Thoracic aorta (tissue), 2 donors: ENCODE data around the gene FAM13A. TPM values are rescaled to one million over a fixed set of nuclear protein-coding genes. Genes with fewer than 3 reads are reported as not detected.

Experiments used
- ATAC-seq: fragments of 150-250 bp; one replicate; pipeline ENCODE4 v1.8.0; 2017; ENCODE audit warnings: low read depth; ENCODE audit not compliant: insufficient number of reproducible peaks, low FRiP score
- DNase-seq: peaks from one replicate; pipeline ENCODE4 v3.0.0-alpha.2; 2020; ENCODE audit warnings: low spot score
- H3K27ac ChIP-seq, 2 donors: fragments of 200-600 bp; sonication (generic); 1 replicate in 1 of 2; 2 replicates in 1 of 2; pipeline ENCODE4 v1.5.1; 2016; ENCODE audit warnings: mild to moderate bottlenecking in 2 of 2, moderate library complexity in 2 of 2
- H3K27me3 ChIP-seq: fragments of 200-600 bp; sonication (generic); replicated peaks from 2 replicates; pipeline ENCODE4 v1.6.0; 2016; ENCODE audit warnings: mild to moderate bottlenecking; ENCODE audit not compliant: insufficient read depth
- H3K36me3 ChIP-seq: fragments of 200-600 bp; sonication (generic); one replicate; pipeline ENCODE4 v1.5.1; 2016
- H3K4me1 ChIP-seq, 2 donors: fragments of 200-600 bp; sonication (generic); 1 replicate in 1 of 2; 2 replicates in 1 of 2; pipeline versions ENCODE4 v1.5.1 to v1.6.0; 2016; ENCODE audit warnings: low read depth in 2 of 2, mild to moderate bottlenecking in 1 of 2; ENCODE audit not compliant: control insufficient read depth in 1 of 2
- H3K4me3 ChIP-seq: fragments of 200-600 bp; sonication (generic); 2 replicates; pipeline ENCODE4 v1.5.1; 2016; ENCODE audit warnings: mild to moderate bottlenecking
- H3K9me3 ChIP-seq: fragments of 200-600 bp; sonication (generic); 2 replicates; pipeline ENCODE4 v1.5.1; 2016
- total RNA-seq, 2 donors: library from RNA; depleted of rRNA; stranded (reverse); fragments of >200 nt; gene quantifications; one replicate each; pipeline versions ENCODE4 v1.1.0 to v1.2.3, GENCODE V29; 2016
- TF ChIP-seq, protein P1 (sequence below): fragments of 200-600 bp; sonication (generic); IDR thresholded peaks from one replicate; pipeline ENCODE4 v1.5.1; 2019; ENCODE audit warnings: antibody characterized with exemption

The FAM13A gene
- total RNA-seq, 2 donors from 2014 or later: 27.3 to 32.5 TPM

DNA sequence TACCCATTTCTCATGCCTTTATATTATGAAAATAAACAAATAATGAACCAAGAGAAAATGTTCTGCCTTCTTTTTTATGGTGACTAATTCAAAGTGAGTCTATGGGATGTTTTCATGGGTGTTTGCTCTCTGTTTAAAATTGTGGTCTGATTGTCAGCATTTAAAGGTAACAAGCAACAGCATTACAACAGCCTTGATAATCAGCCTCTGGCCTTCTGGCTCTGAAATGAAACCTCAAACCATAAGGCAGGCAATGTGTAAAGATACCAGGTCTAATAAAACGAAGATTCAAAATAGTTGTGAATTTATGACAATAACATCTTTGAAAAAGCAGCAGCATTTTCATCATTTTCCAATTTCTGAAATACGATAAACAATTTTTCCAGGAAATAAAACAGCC, 63.7 kb downstream of the FAM13A start:
- TF ChIP-seq, protein P1, sequence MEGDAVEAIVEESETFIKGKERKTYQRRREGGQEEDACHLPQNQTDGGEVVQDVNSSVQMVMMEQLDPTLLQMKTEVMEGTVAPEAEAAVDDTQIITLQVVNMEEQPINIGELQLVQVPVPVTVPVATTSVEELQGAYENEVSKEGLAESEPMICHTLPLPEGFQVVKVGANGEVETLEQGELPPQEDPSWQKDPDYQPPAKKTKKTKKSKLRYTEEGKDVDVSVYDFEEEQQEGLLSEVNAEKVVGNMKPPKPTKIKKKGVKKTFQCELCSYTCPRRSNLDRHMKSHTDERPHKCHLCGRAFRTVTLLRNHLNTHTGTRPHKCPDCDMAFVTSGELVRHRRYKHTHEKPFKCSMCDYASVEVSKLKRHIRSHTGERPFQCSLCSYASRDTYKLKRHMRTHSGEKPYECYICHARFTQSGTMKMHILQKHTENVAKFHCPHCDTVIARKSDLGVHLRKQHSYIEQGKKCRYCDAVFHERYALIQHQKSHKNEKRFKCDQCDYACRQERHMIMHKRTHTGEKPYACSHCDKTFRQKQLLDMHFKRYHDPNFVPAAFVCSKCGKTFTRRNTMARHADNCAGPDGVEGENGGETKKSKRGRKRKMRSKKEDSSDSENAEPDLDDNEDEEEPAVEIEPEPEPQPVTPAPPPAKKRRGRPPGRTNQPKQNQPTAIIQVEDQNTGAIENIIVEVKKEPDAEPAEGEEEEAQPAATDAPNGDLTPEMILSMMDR: no peak
- Histone ChIP-seq H3K36me3 (no peaks in the 10 kb centered on the region), H3K27me3 (no peaks in the 10 kb centered on the region), H3K4me3 (no peak overlapping the region), H3K4me1 (peaks cover 16 to 17% of the 10 kb centered on the region in 2 donors), H3K9me3 (no peaks in the 10 kb centered on the region), H3K27ac (no peak overlapping the region)
- DNase-seq (no peak), ATAC-seq (no peak)

DNA sequence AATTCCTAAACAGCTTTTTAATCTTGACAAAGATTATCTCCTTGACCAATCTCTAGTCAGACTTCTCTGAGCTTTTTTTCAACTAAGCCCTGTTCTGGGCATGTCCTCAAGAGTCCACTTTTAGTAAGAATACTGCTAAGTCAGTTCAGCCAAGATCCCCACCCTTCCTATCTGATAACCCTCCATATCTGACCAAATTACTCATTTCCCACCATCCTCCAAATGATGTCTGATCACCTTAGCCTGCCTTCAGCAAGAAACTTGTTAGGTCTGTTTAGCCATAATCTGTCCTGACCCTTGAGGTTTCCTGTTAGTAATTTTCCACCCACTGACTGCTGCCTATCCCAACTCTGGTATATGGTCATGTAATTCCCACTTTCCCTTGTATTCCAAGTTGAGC, 65.2 kb downstream of the FAM13A start:
- DNase-seq (no peak), ATAC-seq (no peak)
- TF ChIP-seq, protein P1: no peak
- H3K9me3 ChIP-seq: no peaks in the 10 kb centered on the region
- no peaks in the 10 kb centered on the region for H3K36me3 ChIP-seq
- H3K4me1 ChIP-seq: peaks cover 16 to 17% of the 10 kb centered on the region in 2 donors
- H3K27ac ChIP-seq: no peak overlapping the region
- H3K4me3 ChIP-seq: no peak overlapping the region
- H3K27me3 ChIP-seq: no peaks in the 10 kb centered on the region

DNA sequence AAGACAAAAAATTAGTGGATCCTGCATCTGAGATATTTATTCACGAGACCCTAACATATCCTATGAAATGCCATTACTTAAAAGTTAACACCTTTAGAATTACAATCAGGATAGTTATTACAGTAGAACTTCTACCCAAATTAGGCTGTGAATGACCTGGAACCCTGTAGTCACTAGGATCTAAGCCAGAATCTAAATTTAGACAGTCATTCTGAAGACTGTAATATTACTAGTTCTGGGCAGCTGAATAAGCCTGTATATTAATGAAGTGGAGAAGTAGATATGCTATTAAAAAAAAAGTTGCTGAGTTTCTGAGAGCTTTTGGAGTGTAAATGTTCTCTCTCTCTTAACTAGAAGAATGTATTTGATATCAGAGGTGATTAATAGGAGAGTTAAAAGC, 67.0 kb downstream of the FAM13A start:
- H3K4me3 ChIP-seq: no peak overlapping the region
- TF ChIP-seq, protein P1: no peak
- peaks cover 16 to 17% of the 10 kb centered on the region in 2 donors for H3K4me1 ChIP-seq
- H3K9me3 ChIP-seq: no peaks in the 10 kb centered on the region
- H3K27ac ChIP-seq: peak overlapping the region in 1 of 2 donors; percentile 4
- DNase-seq (no peak), ATAC-seq (no peak)
- no peaks in the 10 kb centered on the region for H3K36me3 ChIP-seq
- no peaks in the 10 kb centered on the region for H3K27me3 ChIP-seq

GRCh38 chr4:88985088-88985773, 71.8 kb downstream of the FAM13A start:
- no peaks in the 10 kb centered on the region for H3K27me3 ChIP-seq
- no peak overlapping the region for H3K27ac ChIP-seq
- H3K36me3 ChIP-seq: no peaks in the 10 kb centered on the region
- H3K4me3 ChIP-seq: no peak overlapping the region
- TF ChIP-seq, protein P1: no peak
- no peak for ATAC-seq
- no peak for DNase-seq
- no peaks in the 10 kb centered on the region for H3K9me3 ChIP-seq
- peaks cover 2 to 3% of the 10 kb centered on the region in 2 donors for H3K4me1 ChIP-seq

GRCh38 chr4:88982757-88983156, 74.2 kb downstream of the FAM13A start:
- no peaks in the 10 kb centered on the region for H3K27me3 ChIP-seq
- H3K27ac ChIP-seq: no peak overlapping the region
- no peak for ATAC-seq
- no peaks in the 10 kb centered on the region for H3K9me3 ChIP-seq
- no peak overlapping the region for H3K4me3 ChIP-seq
- H3K36me3 ChIP-seq: no peaks in the 10 kb centered on the region
- no peak for DNase-seq
- TF ChIP-seq, protein P1: no peak
- no peaks in the 10 kb centered on the region for H3K4me1 ChIP-seq
